SK-N-SH (cell line): ENCODE data around the gene ZNF697. TPM values are rescaled to one million over a fixed set of nuclear protein-coding genes. Genes with fewer than 3 reads are reported as not detected.

ENCODE experiments used
- CTCF ChIA-PET: fragments of 300-600, 350-600 bp; formaldehyde crosslinking; extraction: SDS; loops from one replicate; lab custom pipeline; 2021; lab: Yijun Ruan, JAX
- POLR2A ChIA-PET: fragments of 350-600 bp; sonication (Branson Sonifier 250); formaldehyde crosslinking; extraction: SDS; loops from one replicate; lab custom pipeline; 2020; ENCODE audit warnings: antibody characterized with exemption, inconsistent platforms; lab: Yijun Ruan, JAX
- DNase-seq: peaks from one replicate; pipeline ENCODE4 v3.0.0; 2012
- H2AFZ ChIP-seq: fragments of 200-600 bp; sonication (generic); 2 replicates; pipeline ENCODE4 v1.8.1; 2016; ENCODE audit warnings: antibody characterized with exemption, mild to moderate bottlenecking, low read depth
- H3F3A ChIP-seq: fragments of 200-600 bp; sonication (generic); replicated peaks from 2 replicates; pipeline ENCODE3; 2016; ENCODE audit warnings: antibody characterized with exemption, mild to moderate bottlenecking; ENCODE audit not compliant: insufficient read depth
- H3K27ac ChIP-seq, 2 experiments: fragments of 200-500 bp in 1 of 2; fragments of 200-600 bp in 1 of 2; sonication (Bioruptor generic) in 1 of 2; sonication (generic), shearing (Covaris generic) in 1 of 2; 2 replicates each; pipeline versions ENCODE4 v1.5.1 to v1.6.1; 2014 to 2016; ENCODE audit warnings: low read depth in 2 of 2, inconsistent platforms in 1 of 2, low read length in 1 of 2, mild to moderate bottlenecking in 1 of 2, mixed read lengths in 1 of 2
- H3K27me3 ChIP-seq: fragments of 200-600 bp; sonication (generic), shearing (Covaris generic); 2 replicates; pipeline ENCODE4 v1.6.1; 2016; ENCODE audit warnings: mixed run types; ENCODE audit not compliant: insufficient read depth
- H3K36me3 ChIP-seq, 2 experiments: fragments of 200-500 bp in 1 of 2; fragments of 200-600 bp in 1 of 2; sonication (Bioruptor generic) in 1 of 2; sonication (generic) in 1 of 2; replicated peaks in 1 of 2; 2 replicates each; pipeline versions ENCODE3 to v1.5.1; 2014 to 2016; ENCODE audit warnings: low read length in 1 of 2, mild to moderate bottlenecking in 1 of 2; ENCODE audit not compliant: insufficient read depth in 2 of 2, control insufficient read depth in 1 of 2
- H3K4me1 ChIP-seq, 2 experiments: fragments of 200-500 bp in 1 of 2; fragments of 200-600 bp in 1 of 2; sonication (Bioruptor generic) in 1 of 2; sonication (generic), shearing (Covaris generic) in 1 of 2; 2 replicates each; pipeline versions ENCODE4 v1.5.1 to v1.6.1; 2014 to 2016; ENCODE audit warnings: low read depth in 1 of 2, low read length in 1 of 2, mixed run types in 1 of 2; ENCODE audit not compliant: insufficient read depth in 2 of 2, control insufficient read depth in 1 of 2
- H3K4me2 ChIP-seq: fragments of 200-600 bp; sonication (generic), shearing (Covaris generic); 2 replicates; pipeline ENCODE4 v1.6.1; 2017; ENCODE audit warnings: mixed run types
- H3K4me3 ChIP-seq, 2 experiments: fragments of 200-500 bp in 1 of 2; fragments of 200-600 bp in 1 of 2; sonication (Bioruptor generic) in 1 of 2; sonication (generic), shearing (Covaris generic) in 1 of 2; 2 replicates each; pipeline versions ENCODE4 v1.5.1 to v1.8.1; 2014 to 2016; ENCODE audit warnings: low read depth in 2 of 2, inconsistent platforms in 1 of 2, low read length in 1 of 2, mild to moderate bottlenecking in 1 of 2, mixed read lengths in 1 of 2, moderate library complexity in 1 of 2
- H3K79me2 ChIP-seq: fragments of 200-600 bp; sonication (generic); 2 replicates; pipeline ENCODE4 v1.8.1; 2017; ENCODE audit warnings: mild to moderate bottlenecking; ENCODE audit not compliant: insufficient read depth
- H3K9ac ChIP-seq: fragments of 200-600 bp; sonication (generic); 2 replicates; pipeline ENCODE4 v1.6.1; 2017; ENCODE audit warnings: mixed run types
- H3K9me2 ChIP-seq: fragments of 200-600 bp; sonication (generic); 2 replicates; pipeline ENCODE4 v1.6.1; 2017; ENCODE audit warnings: mixed run types
- H3K9me3 ChIP-seq: fragments of 200-600 bp; sonication (generic); 2 replicates; pipeline ENCODE4 v1.6.1; 2017; ENCODE audit warnings: mixed run types, mild to moderate bottlenecking, moderate library complexity
- H4K20me1 ChIP-seq: fragments of 200-600 bp; sonication (generic); 2 replicates; pipeline ENCODE4 v1.6.1; 2017; ENCODE audit warnings: mild to moderate bottlenecking, mixed run types; ENCODE audit not compliant: insufficient read depth
- JUND ChIP-seq: IDR thresholded peaks from 2 replicates; pipeline ENCODE4 v1.4.0; 2012
- MXI1 ChIP-seq: IDR thresholded peaks from 2 replicates; pipeline ENCODE4 v1.6.1; 2012; ENCODE audit warnings: mild to moderate bottlenecking, low read depth, low read length, improper control_type of control experiment
- POLR2AphosphoS5 ChIP-seq: IDR thresholded peaks from 2 replicates; pipeline ENCODE4 v1.6.1; 2012; ENCODE audit warnings: low read depth, low read length
- RAD21 ChIP-seq: IDR thresholded peaks from 2 replicates; pipeline ENCODE4 v1.6.1; 2012; ENCODE audit warnings: mild to moderate bottlenecking, low read length
- TCF12 ChIP-seq: IDR thresholded peaks from 2 replicates; pipeline ENCODE4 v1.4.0; 2012
- whole genome bisulfite sequencing: methylation state at CpG from one replicate; pipeline ENCODE4 v1.1.6; 2017; ENCODE audit warnings: low lambda C conversion rate; 5-methylcytosine and 5-hydroxymethylcytosine counted together
- polyA plus RNA-seq, 3 experiments: library from polyadenylated mRNA; depleted of rRNA; stranded (reverse); fragments of >200 nt; gene quantifications; 2 replicates each; pipeline ENCODE4 v1.2.3, GENCODE V29; 2012
- TF ChIP-seq, protein P1 (sequence below): IDR thresholded peaks from 2 replicates; pipeline ENCODE4; 2012
- TF ChIP-seq, protein P2 (sequence below): IDR thresholded peaks from 2 replicates; pipeline ENCODE4 v1.6.1; 2012; ENCODE audit warnings: mild to moderate bottlenecking, low read depth, low read length, moderate library complexity

ZNF697 gene
- polyA plus RNA-seq, 1 of the 3 experiments (the other 2 are of a cell fraction): 3.4 TPM

DNA sequence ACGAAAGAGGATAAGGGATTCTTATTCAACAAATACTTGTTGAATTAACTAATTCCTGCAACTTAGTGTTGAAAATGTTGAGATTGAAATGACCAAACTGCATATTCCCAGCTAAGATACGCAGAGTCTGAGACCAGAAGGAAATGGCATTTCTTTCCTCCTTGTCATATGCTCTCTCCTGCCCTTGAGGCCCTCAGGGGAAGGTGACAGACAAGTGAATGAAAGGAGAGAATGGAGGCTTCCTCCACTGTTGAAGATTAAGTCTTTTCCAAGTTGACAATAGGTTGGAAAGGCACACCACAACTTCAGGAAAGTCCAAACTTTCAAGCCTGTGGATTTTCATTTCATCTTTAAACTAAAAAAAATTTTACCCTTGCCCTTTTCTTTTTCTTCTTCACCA lies 3.1 kb upstream of the ZNF697 start:
- H3K27ac ChIP-seq: no peak overlapping the region
- H3K9me3 ChIP-seq: no peaks in the 10 kb centered on the region
- no peak overlapping the region for H3K4me2 ChIP-seq
- H2AFZ ChIP-seq: peak overlapping the region; percentile 27
- peaks cover 15% of the 10 kb centered on the region for H3K79me2 ChIP-seq
- 74% methylated on average over 2 of the region's 2 CpGs for WGBS
- no peaks in the 10 kb centered on the region for H3K9me2 ChIP-seq
- peaks cover 15% of the 10 kb centered on the region for H3F3A ChIP-seq
- CTCF ChIA-PET: interaction anchor here (1.0 to 6.3 kb wide), 4 partner anchors 11 to 41 kb away, joined by 3 to 37 read pairs (median 6); no protein-coding TSS in a partner anchor
- TF ChIP-seq TCF12: no peak
- TF ChIP-seq, all 33 proteins: peak for 0
- no peak overlapping the region for H3K4me3 ChIP-seq
- H3K9ac ChIP-seq: no peak overlapping the region
- no peaks in the 10 kb centered on the region for H3K36me3 ChIP-seq
- DNase-seq: no peak
- H3K27me3 ChIP-seq: no peaks in the 10 kb centered on the region
- POLR2A ChIA-PET: no interaction called here
- no peaks in the 10 kb centered on the region for H4K20me1 ChIP-seq
- H3K4me1 ChIP-seq: peaks cover 3 to 5% of the 10 kb centered on the region in 2 experiments; a peak in 2 of 4 replicates

DNA sequence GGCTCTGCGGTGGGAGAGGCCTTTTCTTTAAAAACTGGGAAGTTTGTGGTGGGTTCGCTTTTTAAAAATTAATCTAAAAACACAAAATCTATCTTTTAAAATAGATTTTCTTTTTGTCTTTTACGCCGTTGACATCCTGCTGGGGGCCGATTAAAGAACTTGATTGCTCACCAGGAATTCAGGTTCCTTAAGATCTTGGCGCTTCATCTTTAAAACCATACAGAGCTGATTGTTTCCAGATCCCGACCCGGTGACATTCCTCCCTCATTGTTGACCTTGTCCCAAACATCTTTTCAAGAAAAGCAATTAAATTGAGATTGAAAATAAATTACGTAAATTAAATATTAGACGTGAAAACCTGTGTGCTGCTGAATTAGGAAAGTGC lies 546 bp upstream of the ZNF697 start:
- WGBS: 8% methylated on average over 10 of the region's 10 CpGs

More for the DNA sequence above, 546 bp upstream of the ZNF697 start:
- Histone ChIP-seq H3K4me3 (peak overlapping the region; percentile 97 to 98), H2AFZ (peak overlapping the region; percentile 89), H3K27ac (peak overlapping the region; percentile 81 to 96), H3K9ac (peak overlapping the region; percentile 94), H4K20me1 (peaks cover under 1% of the 10 kb centered on the region; the same call in 1 of the 2 replicates), H3K4me2 (peak overlapping the region; percentile 75), H3K27me3 (no peaks in the 10 kb centered on the region), H3K9me3 (no peaks in the 10 kb centered on the region)
- POLR2A ChIA-PET: interaction anchor here (0.6 to 2.7 kb wide), 9 partner anchors 11 to 65 kb away, joined by 3 to 8 read pairs (median 3); partner anchors contain the start of gene PHGDH
- no peak for TF ChIP-seq JUND
- TF ChIP-seq, protein P1, sequence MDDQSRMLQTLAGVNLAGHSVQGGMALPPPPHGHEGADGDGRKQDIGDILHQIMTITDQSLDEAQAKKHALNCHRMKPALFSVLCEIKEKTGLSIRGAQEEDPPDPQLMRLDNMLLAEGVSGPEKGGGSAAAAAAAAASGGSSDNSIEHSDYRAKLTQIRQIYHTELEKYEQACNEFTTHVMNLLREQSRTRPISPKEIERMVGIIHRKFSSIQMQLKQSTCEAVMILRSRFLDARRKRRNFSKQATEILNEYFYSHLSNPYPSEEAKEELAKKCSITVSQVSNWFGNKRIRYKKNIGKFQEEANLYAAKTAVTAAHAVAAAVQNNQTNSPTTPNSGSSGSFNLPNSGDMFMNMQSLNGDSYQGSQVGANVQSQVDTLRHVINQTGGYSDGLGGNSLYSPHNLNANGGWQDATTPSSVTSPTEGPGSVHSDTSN: peak; percentile 17; the same call in 1 of the 2 replicates
- TF ChIP-seq MXI1: 0 out of 2 replicates have a peak, but pooled peaks have one; percentile 36
- peak; percentile 53 for TF ChIP-seq TCF12
- TF ChIP-seq, protein P2, sequence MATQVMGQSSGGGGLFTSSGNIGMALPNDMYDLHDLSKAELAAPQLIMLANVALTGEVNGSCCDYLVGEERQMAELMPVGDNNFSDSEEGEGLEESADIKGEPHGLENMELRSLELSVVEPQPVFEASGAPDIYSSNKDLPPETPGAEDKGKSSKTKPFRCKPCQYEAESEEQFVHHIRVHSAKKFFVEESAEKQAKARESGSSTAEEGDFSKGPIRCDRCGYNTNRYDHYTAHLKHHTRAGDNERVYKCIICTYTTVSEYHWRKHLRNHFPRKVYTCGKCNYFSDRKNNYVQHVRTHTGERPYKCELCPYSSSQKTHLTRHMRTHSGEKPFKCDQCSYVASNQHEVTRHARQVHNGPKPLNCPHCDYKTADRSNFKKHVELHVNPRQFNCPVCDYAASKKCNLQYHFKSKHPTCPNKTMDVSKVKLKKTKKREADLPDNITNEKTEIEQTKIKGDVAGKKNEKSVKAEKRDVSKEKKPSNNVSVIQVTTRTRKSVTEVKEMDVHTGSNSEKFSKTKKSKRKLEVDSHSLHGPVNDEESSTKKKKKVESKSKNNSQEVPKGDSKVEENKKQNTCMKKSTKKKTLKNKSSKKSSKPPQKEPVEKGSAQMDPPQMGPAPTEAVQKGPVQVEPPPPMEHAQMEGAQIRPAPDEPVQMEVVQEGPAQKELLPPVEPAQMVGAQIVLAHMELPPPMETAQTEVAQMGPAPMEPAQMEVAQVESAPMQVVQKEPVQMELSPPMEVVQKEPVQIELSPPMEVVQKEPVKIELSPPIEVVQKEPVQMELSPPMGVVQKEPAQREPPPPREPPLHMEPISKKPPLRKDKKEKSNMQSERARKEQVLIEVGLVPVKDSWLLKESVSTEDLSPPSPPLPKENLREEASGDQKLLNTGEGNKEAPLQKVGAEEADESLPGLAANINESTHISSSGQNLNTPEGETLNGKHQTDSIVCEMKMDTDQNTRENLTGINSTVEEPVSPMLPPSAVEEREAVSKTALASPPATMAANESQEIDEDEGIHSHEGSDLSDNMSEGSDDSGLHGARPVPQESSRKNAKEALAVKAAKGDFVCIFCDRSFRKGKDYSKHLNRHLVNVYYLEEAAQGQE: no peak
- TF ChIP-seq RAD21: no peak
- no peak for TF ChIP-seq POLR2AphosphoS5
- TF ChIP-seq, all 33 proteins: peak for 3
- DNase-seq: no peak
- Histone ChIP-seq H3K4me1 (peaks cover 5 to 11% of the 10 kb centered on the region in 2 experiments; a peak in 3 of 4 replicates), H3K9me2 (no peaks in the 10 kb centered on the region), H3K79me2 (peaks cover 40% of the 10 kb centered on the region), H3K36me3 (peaks cover 0 to 5% of the 10 kb centered on the region in 2 experiments), H3F3A (peaks cover 18% of the 10 kb centered on the region)
- CTCF ChIA-PET: interaction anchor here (1.2 to 6.3 kb wide), 10 partner anchors 10 to 37 kb away, joined by 3 to 66 read pairs (median 30); no protein-coding TSS in a partner anchor
